A673 (cell line): ENCODE results near the gene SNX30.

Source experiments
- EZH2 ChIP-seq: fragments of 200-600 bp; sonication (generic); IDR thresholded peaks from 2 replicates; pipeline ENCODE4 v1.6.1; 2017; ENCODE audit warnings: borderline replicate concordance, low read depth, mild to moderate bottlenecking, mixed read lengths, antibody characterized with exemption, low read length; ENCODE audit not compliant: poor library complexity, severe bottlenecking
- TF ChIP-seq, protein P1 (sequence below): fragments of 300-800, 200-600 bp; sonication (generic); conservative IDR thresholded peaks from 2 replicates; pipeline ENCODE4 v1.5.1; 2017; ENCODE audit warnings: low read depth, mild to moderate bottlenecking, antibody characterized with exemption, low read length, moderate library complexity, mixed read lengths

- TF ChIP-seq, protein P1, sequence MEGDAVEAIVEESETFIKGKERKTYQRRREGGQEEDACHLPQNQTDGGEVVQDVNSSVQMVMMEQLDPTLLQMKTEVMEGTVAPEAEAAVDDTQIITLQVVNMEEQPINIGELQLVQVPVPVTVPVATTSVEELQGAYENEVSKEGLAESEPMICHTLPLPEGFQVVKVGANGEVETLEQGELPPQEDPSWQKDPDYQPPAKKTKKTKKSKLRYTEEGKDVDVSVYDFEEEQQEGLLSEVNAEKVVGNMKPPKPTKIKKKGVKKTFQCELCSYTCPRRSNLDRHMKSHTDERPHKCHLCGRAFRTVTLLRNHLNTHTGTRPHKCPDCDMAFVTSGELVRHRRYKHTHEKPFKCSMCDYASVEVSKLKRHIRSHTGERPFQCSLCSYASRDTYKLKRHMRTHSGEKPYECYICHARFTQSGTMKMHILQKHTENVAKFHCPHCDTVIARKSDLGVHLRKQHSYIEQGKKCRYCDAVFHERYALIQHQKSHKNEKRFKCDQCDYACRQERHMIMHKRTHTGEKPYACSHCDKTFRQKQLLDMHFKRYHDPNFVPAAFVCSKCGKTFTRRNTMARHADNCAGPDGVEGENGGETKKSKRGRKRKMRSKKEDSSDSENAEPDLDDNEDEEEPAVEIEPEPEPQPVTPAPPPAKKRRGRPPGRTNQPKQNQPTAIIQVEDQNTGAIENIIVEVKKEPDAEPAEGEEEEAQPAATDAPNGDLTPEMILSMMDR: no peak
- no peak for TF ChIP-seq EZH2
Measured at GRCh38 chr9:112856200-112856599, 105.6 kb downstream of the SNX30 start.
